HG02973 (cell line): ENCODE measurements around the gene UXS1.
A peak's percentile ranks its signal among the peaks of the same experiment; 100 is the strongest.

Experiments
- ATAC-seq: cut with Tn5 transposase; IDR thresholded peaks from one replicate; pipeline ENCODE4 v1.9.1; 2021; ENCODE audit warnings: moderate library complexity; ENCODE audit not compliant: unreplicated experiment

Gene UXS1

GRCh38 chr2:106161938-106162820, 31.9 kb downstream of the UXS1 start:
- no peak for ATAC-seq

- ATAC-seq, result no peak
Measured at GRCh38 chr2:106161341-106161740, 32.8 kb downstream of the UXS1 start.

GRCh38 chr2:106160786-106161261, 33.3 kb downstream of the UXS1 start:
- ATAC-seq, result peak; percentile 42

GRCh38 chr2:106159866-106160785, 34.0 kb downstream of the UXS1 start:
- no peak for ATAC-seq

DNA sequence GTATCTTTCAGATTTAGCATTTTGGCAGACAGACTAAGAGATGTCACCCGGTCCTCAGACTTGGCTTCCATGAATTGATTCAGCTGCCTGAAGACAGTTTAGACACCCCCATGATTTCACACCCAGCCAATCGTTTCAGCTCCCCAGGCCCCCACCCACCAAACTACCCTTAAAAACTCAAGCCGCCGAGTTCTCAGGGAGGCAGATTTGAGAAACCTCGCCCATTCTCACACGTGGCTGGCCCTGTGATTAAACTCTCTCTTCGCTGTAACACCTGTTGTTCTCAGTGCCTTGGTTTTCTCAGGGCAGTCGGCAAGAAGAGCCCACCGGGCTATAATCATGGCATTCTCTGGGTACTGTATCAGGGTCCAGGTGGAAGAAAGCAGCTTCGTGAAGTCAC, 35.2 kb downstream of the UXS1 start:
- no peak for ATAC-seq

- no peak for ATAC-seq
Measured at GRCh38 chr2:106158131-106158530, 36.0 kb downstream of the UXS1 start.

GRCh38 chr2:106157416-106157815, 36.7 kb downstream of the UXS1 start:
- no peak for ATAC-seq

DNA sequence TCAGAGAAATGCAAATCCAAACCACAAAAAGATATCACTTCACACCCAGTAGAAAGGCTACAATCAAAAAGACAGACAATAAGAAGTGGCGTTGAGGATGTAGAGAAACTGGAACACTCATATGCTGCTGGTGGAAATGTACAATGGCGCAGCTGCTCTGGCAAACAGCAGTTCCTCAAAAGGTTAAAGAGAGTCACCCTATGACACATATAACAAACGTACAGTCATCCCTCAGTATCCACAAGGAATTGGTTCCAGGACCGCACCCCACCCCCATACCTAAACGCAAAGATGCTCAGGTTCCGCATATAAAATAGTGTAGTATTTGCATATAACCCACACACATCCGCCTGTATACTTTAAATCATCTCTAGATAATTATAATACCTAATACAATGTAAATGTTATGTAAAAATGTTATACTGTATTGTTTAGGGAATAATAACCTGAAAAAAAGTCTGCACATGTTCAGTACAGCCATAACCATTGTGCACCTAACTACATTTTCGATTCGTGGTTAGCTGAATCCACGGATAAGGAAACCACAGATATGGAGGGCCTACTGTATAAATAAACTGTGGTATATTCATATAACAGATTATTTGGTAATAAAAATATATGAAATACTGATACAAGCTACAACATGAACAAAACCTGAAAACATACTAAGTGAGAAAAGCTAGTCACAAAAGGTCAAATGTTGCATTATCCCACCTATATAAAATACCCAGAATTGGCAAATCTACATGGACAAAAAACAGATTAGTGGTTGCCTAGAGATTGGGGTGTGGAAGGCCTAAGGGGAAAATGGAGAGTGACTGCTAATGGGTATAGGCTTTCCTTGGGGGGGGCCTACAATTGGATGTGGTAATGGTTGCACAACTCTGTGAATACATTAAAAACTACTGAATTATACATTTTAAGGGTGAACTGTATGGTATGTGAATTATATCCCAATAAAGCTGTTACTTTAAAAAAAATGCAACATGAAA, 37.5 kb downstream of the UXS1 start:
- ATAC-seq, result no peak

DNA sequence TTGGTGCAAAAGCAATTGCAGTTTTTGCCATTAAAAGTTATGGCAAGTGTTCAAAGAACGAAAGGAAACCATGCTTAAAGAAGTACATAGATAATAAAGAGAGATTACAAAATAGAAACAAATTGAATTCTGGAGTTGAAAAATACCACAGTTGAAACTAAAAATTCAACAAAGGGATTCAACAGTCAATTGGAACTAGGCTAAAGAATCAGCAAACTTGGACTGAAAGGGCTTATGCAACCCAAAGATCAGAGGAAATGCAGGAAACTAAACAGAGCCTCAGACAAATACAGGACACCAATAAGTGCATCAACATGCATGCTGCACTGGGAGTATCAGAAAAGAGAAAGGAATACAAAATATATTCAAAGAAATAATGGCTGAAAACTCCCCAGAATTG, 40.3 kb downstream of the UXS1 start:
- no peak for ATAC-seq

GRCh38 chr2:106147665-106148064, 46.4 kb downstream of the UXS1 start:
- ATAC-seq, result no peak

GRCh38 chr2:106147159-106147558, 46.9 kb downstream of the UXS1 start:
- no peak for ATAC-seq

GRCh38 chr2:106144621-106145331, 49.3 kb downstream of the UXS1 start:
- ATAC-seq, result no peak

DNA sequence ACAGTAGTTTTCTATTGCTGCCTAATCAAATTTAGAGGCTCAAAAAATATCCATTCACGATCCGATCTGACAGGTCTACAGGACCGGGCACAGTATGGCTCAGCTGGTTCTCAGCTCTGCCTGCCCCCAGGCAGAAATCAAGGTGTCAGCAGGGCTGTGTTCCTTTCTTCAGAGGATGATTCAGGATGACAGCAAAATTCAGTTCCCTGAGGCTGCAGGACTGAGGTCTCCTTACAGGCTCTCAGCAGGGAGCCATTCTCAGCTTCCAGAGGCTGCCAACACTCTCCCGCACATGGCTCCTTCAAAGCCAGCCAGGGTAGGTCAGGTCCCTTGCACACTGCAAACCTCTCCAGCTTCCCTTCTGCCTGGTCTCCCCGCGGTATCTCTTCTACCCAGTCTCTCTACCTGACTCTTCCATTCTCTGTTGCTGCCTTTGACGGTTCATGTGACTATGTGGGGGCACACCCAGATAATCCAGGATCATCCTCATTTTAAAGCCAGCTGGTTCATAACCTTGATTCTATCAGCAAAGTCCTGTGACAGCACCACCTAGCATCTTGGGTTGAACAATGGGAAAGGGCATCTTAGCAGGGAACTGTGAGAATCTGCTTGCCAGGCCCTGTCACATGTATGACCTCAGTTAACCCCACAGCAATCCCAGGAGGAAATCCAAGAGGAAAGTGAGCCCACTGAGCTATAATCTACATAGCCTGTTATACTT, 50.4 kb downstream of the UXS1 start:
- no peak for ATAC-seq

DNA sequence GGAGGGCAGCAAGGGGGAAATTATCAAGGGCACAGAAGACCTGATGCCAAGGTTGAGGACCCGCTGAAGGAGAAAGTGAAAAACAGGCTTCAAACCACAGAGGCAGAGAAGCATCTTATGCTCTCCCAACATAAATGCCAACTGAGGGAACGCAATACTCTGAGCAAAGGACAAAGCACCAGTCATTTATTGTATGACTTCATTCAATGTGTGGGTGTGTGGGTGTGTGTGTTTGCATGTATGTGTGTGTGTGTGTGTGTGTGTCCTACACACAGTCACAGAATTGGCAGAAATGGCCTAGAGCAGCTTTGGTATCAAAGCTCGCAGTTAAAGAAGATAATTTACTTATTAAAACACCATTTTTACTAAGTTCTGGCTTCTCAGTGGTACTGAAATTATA, 51.4 kb downstream of the UXS1 start:
- no peak for ATAC-seq

DNA sequence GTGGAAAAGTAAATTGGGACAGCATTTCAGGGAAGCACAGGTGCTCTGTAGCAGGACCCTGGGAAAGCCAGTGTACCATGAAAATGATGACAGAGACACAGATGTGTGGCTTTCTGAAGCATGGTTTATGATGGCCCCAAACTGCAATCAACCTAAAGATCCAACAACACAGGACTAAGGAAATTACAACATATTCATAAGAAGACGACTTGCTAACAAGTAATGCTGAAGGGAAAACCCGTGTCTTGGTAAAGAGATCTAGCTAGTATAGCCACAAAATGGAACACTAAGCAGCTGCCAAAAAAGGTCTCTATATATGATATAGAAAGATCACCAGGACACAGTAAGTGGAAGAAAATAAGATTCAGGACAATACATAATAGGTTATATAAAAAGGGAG, 53.2 kb downstream of the UXS1 start:
- no peak for ATAC-seq

GRCh38 chr2:106140113-106140512, 54.0 kb downstream of the UXS1 start:
- ATAC-seq, result no peak

DNA sequence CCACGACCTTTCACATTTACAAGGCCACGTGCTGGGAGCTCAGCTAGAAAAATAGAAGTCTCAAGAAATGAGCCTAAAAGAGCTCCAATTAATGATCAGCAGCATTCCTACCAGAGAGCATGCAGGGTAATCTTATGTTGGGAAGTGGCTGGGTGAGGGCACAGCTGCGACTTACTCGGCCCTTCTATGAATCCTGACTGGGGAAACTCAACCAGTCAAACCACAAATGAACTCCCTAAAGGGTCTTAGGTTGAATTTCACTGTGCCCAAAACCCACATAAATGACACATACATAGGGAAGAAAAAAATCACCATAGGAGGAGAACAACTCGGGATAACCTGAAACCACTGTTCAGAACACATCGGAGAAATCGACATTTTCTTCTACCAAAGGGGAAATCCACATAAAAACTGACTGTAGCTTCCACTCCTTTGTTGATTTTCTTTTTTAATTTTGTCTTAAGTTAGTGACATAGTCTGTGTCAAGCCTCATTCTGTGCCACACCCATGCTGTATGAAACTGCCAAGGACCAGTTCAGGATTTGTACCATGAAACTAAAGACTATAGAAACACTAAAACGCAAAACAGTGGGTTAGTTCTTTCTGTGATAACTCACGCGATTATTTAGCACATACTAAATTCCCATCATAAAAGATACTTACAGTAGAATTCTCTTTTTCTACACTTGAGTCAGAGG, 54.7 kb downstream of the UXS1 start:
- no peak for ATAC-seq

DNA sequence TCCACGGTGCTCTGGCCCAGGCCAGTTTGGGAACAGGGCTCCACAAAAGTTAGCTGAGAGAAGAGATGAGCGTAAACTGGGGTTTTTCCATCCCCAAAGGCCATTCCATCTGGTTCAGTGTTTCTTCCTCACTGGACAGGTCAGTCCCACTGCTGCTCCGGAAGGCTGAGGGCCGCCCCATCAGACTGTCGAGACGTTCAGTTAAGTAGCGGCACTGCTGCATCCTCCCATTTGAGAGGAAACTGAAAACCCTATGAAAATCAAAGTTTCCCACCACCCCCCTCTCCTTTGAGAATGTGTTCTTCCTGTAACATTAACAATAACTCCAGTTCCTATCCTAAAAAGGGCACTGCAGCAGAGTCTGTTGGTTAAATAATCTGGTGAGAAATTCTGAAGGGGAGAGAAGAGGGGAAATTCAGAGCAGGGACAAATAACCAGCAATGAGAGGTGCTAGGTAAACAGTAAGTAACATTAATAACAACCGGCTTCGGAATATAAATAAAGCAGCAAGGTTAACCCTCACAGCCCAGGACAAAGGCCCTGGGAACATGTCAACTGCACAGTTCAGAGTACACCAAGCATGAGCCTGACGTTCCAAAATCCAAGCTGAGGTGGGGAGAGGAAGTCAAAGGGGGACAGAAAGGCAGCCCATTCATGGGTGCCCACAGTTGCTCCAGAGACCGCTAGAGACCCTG, 55.4 kb downstream of the UXS1 start:
- no peak for ATAC-seq
